Transverse colon (tissue), 3 donors: ENCODE results near the gene EIF2S2.

Source experiments
- CTCF ChIP-seq, 5 experiments: fragments of 200-600 bp in 3 of 5; fragments of 450-650 bp in 2 of 5; sonication (generic) in 3 of 5; IDR thresholded peaks; 1 replicate in 2 of 5; 2 replicates in 3 of 5; pipeline ENCODE4 v1.5.1; 2016 to 2017; ENCODE audit warnings: antibody characterized with exemption in 5 of 5, inconsistent platforms in 3 of 5, mild to moderate bottlenecking in 2 of 5, moderate library complexity in 1 of 5
- POLR2A ChIP-seq: fragments of 450-650 bp; IDR thresholded peaks from one replicate; pipeline ENCODE4 v1.6.1; 2016; ENCODE audit warnings: antibody characterized with exemption, mild to moderate bottlenecking, moderate library complexity

GRCh38 chr20:34124469-34125249 lies 12.6 kb upstream of the EIF2S2 start:
- TF ChIP-seq CTCF (IDR thresholded peaks at IDR 0.05) = no peak
- no peak for TF ChIP-seq POLR2A
